Ascending aorta (tissue), 2 donors: ENCODE results near the gene AUTS2. TPM values are rescaled to one million over a fixed set of nuclear protein-coding genes. Genes with fewer than 3 reads are reported as not detected.

Source experiments
- DNase-seq, 2 donors: peaks; one replicate each; pipeline ENCODE4 v3.0.0-alpha.2; 2019; ENCODE audit warnings: low spot score in 2 of 2
- H3K27ac ChIP-seq, 2 donors: fragments of 200-600 bp; sonication (generic); one replicate each; pipeline ENCODE4 v1.5.1; 2016 to 2017; ENCODE audit warnings: mild to moderate bottlenecking in 1 of 2
- H3K27me3 ChIP-seq: fragments of 200-600 bp; sonication (generic); one replicate; pipeline ENCODE4 v1.5.1; 2017
- H3K36me3 ChIP-seq, 2 donors: fragments of 200-600 bp; sonication (generic); one replicate each; pipeline ENCODE4 v1.5.1; 2016
- H3K4me1 ChIP-seq, 2 donors: fragments of 200-600 bp; sonication (generic); one replicate each; pipeline ENCODE4 v1.5.1; 2016 to 2017; ENCODE audit warnings: mild to moderate bottlenecking in 1 of 2
- H3K4me3 ChIP-seq, 2 donors: fragments of 200-600 bp; sonication (generic); one replicate each; pipeline ENCODE4 v1.5.1; 2016 to 2017; ENCODE audit warnings: mild to moderate bottlenecking in 1 of 2
- H3K9me3 ChIP-seq, 2 donors: fragments of 200-600 bp; sonication (generic); one replicate each; pipeline ENCODE4 v1.5.1; 2016
- intact Hi-C: fragments of 100-400 bp; cut with DNase I; formaldehyde crosslinking; loops from one replicate; pipeline ENCODE4 v1.15.1; 2023
- total RNA-seq: library from RNA; depleted of rRNA; stranded (reverse); fragments of >200 nt; gene quantifications from one replicate; pipeline ENCODE4 v1.1.0, GENCODE V29; 2016
- TF ChIP-seq, protein P1 (sequence below), 3 experiments: fragments of 200-600 bp in 2 of 3; fragments of 450-650 bp in 1 of 3; sonication (generic) in 2 of 3; IDR thresholded peaks; one replicate each; pipeline ENCODE4 v1.5.1; 2016 to 2019; ENCODE audit warnings: antibody characterized with exemption in 3 of 3, mild to moderate bottlenecking in 1 of 3, moderate library complexity in 1 of 3

The AUTS2 gene
- total RNA-seq, 1 donor from 2014 or later = 90.4 TPM

DNA sequence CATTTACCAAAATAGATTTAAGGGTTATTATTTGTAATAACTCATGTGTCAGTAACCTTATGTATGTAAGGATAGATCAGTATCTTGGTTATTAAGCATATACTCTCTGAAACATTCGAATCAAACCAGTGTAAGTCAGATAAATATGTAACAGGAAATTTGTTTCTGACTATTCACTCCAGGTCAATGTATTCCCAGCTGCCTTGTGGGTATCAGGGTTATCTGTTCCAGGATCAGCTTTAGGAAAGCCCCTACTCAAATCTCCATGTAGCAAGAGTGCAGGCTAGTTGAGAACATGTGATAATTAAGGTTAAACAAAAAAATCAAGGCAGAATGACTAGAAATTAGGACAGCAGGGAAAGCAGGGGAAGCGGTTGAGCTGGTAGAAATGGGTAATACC lies 201.7 kb downstream of the AUTS2 start:
- no peak overlapping the region for H3K27ac ChIP-seq
- intact Hi-C loops = no loop called here
- no peaks in the 10 kb centered on the region for H3K4me1 ChIP-seq
- DNase-seq = no peak
- H3K27me3 ChIP-seq = no peaks in the 10 kb centered on the region
- no peak overlapping the region for H3K4me3 ChIP-seq
- TF ChIP-seq, protein P1, sequence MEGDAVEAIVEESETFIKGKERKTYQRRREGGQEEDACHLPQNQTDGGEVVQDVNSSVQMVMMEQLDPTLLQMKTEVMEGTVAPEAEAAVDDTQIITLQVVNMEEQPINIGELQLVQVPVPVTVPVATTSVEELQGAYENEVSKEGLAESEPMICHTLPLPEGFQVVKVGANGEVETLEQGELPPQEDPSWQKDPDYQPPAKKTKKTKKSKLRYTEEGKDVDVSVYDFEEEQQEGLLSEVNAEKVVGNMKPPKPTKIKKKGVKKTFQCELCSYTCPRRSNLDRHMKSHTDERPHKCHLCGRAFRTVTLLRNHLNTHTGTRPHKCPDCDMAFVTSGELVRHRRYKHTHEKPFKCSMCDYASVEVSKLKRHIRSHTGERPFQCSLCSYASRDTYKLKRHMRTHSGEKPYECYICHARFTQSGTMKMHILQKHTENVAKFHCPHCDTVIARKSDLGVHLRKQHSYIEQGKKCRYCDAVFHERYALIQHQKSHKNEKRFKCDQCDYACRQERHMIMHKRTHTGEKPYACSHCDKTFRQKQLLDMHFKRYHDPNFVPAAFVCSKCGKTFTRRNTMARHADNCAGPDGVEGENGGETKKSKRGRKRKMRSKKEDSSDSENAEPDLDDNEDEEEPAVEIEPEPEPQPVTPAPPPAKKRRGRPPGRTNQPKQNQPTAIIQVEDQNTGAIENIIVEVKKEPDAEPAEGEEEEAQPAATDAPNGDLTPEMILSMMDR (IDR thresholded peaks at IDR 0.05) = no peak
- no peaks in the 10 kb centered on the region for H3K9me3 ChIP-seq
- no peaks in the 10 kb centered on the region for H3K36me3 ChIP-seq

DNA sequence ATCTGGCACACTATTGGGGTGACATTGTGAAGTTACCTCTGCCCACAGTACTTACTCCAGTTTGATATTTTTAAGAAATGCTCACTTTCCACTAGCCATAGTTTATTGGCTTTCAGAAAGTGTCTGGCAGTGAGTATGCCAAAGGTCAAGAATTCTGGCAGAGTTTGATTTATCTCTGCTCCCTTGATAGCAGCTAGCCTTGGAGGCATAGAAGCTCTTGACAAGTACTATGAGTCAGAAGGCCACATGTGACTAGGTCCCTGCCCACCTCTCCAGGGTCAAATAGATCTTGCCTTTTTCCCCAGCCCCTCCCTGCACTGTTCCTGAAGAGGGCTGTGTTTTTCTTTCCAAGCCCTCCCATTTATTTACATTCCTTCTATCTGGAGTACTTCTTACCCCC lies 202.2 kb downstream of the AUTS2 start:
- Histone ChIP-seq H3K27me3 (no peaks in the 10 kb centered on the region), H3K4me3 (no peak overlapping the region), H3K4me1 (no peaks in the 10 kb centered on the region), H3K27ac (no peak overlapping the region), H3K9me3 (no peaks in the 10 kb centered on the region), H3K36me3 (no peaks in the 10 kb centered on the region)
- intact Hi-C loops = no loop called here
- no peak for DNase-seq
- TF ChIP-seq, protein P1 (IDR thresholded peaks at IDR 0.05) = no peak

DNA sequence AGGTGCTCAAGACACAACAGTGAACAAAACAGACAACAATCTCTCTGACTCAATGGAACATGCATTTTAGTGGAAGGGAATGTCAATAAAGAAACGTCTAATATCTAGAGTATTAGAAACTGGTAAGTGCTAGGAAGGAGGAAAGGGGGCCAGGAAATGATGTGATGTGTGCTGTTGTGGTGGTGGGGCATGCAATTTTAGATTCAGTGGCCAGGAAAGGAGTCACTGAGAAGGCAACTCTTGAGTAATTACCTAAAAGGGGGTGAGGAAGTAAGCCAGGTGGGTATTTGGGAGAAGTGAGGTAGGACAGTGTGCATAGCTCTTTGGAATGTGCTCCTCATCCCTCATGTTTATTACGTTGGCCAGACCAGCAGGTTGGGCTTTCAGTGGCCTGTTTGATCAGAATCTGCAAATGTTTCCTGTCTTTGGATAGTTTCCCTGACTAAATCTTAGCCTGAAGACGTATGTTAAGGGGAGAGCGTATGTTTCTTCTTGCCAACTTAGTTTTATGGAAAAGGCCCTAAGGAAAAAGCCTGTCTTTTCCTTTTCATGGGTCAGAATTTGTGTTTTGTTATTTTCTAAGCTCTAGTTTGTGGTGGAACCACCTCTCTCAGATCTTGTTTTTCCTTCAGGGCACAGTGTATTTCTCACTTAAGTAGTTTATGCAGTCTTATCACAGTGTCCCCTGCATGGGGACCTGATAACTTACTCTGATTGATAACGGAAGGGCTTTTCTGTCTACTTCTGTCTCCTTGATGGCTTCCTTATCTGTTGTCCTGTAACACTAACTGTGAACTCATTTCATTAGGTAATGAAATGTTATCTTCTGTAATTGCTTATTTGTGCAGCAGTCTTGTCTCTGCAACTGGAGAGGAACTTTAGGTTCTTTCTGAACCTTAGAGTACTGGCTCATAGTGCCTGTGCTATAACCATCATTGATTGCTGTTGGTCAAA lies 203.7 kb downstream of the AUTS2 start:
- intact Hi-C loops = no loop called here
- Histone ChIP-seq H3K4me1 (no peaks in the 10 kb centered on the region), H3K4me3 (no peak overlapping the region), H3K27me3 (no peaks in the 10 kb centered on the region), H3K9me3 (no peaks in the 10 kb centered on the region), H3K27ac (no peak overlapping the region), H3K36me3 (no peaks in the 10 kb centered on the region)
- TF ChIP-seq, protein P1 (IDR thresholded peaks at IDR 0.05) = no peak
- DNase-seq = no peak

DNA sequence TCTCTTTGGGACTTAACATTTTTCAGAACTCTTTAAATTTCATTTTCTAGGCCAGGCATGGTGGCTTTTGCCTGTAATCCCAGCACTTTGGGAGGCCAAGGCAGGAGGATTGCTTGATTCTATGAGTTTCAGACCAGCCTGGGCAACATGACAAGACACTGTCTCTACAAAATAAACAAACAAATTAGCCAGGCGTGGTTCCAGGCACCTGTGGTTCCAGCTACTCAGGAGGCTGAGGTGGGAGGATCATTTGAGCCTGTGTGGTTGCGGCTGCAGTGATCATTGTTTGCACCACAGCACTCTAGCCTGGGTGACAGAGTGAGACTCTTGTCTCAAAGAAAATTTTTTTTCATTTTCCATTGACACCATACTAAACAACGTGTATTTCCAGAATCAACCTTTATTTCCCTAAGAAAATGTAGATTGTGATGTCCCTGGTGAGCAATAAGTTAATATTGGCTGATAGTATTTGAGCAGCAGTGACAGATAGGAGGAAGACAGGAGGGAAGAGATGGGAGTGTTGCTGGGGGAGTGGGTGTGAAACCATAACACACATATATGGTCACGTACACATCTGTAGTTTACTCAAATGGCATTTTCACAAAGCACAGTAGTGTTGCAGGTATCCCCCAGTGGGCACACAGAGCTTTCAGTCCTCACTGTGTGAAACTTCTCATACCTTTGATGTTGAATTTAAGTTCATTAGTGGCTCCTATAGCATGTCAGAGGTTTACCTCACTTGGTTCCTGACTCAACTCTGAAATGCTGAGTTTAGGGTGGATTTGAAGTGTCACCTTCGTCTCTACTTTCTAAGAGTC lies 205.6 kb downstream of the AUTS2 start:
- H3K27ac ChIP-seq = no peak overlapping the region
- H3K36me3 ChIP-seq = no peaks in the 10 kb centered on the region
- no peaks in the 10 kb centered on the region for H3K4me1 ChIP-seq
- intact Hi-C loops = no loop called here
- no peaks in the 10 kb centered on the region for H3K27me3 ChIP-seq
- TF ChIP-seq, protein P1 (IDR thresholded peaks at IDR 0.05) = no peak
- no peaks in the 10 kb centered on the region for H3K9me3 ChIP-seq
- no peak overlapping the region for H3K4me3 ChIP-seq
- no peak for DNase-seq

DNA sequence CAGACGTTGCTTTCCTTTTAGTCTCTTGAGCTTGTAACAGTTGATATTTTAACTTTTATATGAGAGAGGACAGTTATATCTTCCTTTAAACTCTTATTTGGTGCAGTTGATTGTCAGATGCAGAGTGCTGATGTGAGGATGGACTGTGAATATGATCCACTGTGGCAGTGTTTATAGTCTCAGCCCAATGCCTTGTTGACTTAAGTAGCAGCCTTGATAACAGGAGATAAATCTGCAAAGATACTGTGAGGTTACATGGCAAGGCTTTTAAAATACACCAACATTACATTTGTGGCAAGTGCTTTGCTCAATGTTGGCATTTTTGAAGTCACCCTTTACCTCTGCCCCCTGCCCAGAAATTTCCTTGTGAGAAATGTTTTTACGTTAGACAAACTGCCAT lies 206.7 kb downstream of the AUTS2 start:
- Histone ChIP-seq H3K27ac (no peak overlapping the region), H3K9me3 (no peaks in the 10 kb centered on the region), H3K4me1 (no peaks in the 10 kb centered on the region), H3K27me3 (no peaks in the 10 kb centered on the region), H3K4me3 (no peak overlapping the region), H3K36me3 (no peaks in the 10 kb centered on the region)
- TF ChIP-seq, protein P1 (IDR thresholded peaks at IDR 0.05) = no peak
- intact Hi-C loops = no loop called here
- DNase-seq = no peak
